ENCODE data around the gene PIGZ.

DNA sequence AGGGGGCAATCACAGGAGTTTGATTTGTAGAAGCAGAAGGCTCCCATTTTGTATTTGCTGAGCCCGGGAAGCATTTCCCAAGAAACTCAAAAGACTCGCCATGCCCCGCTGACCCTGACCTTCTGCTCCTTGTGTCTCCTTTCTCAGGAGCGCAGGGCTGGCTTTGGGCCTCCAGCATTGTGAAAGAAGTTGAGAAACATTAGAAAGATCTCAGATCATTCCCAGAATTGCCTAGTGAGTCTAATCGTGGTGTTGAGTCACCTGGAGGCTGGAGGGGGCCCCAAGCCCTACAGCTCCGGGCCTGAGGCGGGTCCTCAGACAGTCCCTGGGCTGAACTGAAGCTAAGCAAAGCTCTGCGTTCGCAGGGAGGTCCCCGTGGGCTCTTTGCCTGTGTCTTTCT is 10.9 kb upstream of the PIGZ start:
- TF ChIP-seq, protein P1, sequence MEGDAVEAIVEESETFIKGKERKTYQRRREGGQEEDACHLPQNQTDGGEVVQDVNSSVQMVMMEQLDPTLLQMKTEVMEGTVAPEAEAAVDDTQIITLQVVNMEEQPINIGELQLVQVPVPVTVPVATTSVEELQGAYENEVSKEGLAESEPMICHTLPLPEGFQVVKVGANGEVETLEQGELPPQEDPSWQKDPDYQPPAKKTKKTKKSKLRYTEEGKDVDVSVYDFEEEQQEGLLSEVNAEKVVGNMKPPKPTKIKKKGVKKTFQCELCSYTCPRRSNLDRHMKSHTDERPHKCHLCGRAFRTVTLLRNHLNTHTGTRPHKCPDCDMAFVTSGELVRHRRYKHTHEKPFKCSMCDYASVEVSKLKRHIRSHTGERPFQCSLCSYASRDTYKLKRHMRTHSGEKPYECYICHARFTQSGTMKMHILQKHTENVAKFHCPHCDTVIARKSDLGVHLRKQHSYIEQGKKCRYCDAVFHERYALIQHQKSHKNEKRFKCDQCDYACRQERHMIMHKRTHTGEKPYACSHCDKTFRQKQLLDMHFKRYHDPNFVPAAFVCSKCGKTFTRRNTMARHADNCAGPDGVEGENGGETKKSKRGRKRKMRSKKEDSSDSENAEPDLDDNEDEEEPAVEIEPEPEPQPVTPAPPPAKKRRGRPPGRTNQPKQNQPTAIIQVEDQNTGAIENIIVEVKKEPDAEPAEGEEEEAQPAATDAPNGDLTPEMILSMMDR (IDR thresholded peaks at IDR 0.05): no peak
- TF ChIP-seq POLR2A (IDR thresholded peaks at IDR 0.05): no peak
- no peak for TF ChIP-seq POLR2AphosphoS5 (IDR thresholded peaks at IDR 0.05)
- no peak for TF ChIP-seq EP300 (IDR thresholded peaks at IDR 0.05; ENCODE audit: low read depth)
